ENCODE results near the gene FBXW12.

DNA sequence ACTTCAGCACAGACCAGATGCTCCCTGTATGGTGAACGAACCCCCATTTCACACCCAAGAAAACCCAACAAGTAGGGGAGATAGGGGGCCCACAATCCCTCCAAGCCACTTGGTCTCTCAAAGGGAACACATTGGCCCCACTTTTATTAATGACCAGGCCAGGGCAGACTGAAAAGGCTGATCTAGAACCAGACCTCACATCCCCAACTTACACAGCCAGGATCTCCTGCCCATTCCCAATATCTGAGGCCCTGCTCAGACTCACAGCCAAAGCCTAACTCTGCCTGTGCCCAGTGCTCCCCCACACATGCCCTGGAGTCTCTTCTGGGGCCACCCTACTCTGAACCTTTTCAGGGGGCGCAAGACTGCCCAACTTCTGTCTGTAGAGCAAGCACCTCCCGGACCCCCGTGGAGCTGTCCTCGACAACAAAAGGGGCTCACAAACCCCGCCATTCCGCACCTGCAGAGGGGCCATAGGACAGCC is 56.1 kb downstream of the FBXW12 start:
- TF ChIP-seq, protein P1, sequence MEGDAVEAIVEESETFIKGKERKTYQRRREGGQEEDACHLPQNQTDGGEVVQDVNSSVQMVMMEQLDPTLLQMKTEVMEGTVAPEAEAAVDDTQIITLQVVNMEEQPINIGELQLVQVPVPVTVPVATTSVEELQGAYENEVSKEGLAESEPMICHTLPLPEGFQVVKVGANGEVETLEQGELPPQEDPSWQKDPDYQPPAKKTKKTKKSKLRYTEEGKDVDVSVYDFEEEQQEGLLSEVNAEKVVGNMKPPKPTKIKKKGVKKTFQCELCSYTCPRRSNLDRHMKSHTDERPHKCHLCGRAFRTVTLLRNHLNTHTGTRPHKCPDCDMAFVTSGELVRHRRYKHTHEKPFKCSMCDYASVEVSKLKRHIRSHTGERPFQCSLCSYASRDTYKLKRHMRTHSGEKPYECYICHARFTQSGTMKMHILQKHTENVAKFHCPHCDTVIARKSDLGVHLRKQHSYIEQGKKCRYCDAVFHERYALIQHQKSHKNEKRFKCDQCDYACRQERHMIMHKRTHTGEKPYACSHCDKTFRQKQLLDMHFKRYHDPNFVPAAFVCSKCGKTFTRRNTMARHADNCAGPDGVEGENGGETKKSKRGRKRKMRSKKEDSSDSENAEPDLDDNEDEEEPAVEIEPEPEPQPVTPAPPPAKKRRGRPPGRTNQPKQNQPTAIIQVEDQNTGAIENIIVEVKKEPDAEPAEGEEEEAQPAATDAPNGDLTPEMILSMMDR (IDR thresholded peaks at IDR 0.05), result no peak
- no peak for TF ChIP-seq POLR2A (IDR thresholded peaks at IDR 0.05)
- TF ChIP-seq POLR2AphosphoS5 (IDR thresholded peaks at IDR 0.05), result no peak
- TF ChIP-seq EP300 (IDR thresholded peaks at IDR 0.05), result no peak
